ENCODE results near the gene RAD51B. TPM values are rescaled to one million over a fixed set of nuclear protein-coding genes. Genes with fewer than 3 reads are reported as not detected.

RAD51B gene
- total RNA-seq, 6 donors from 2014 or later, result 10.6 to 63.9 (median 18.4) TPM

- Histone ChIP-seq H3K9me3 (no peaks in the 10 kb centered on the region), H3K27me3 (no peaks in the 10 kb centered on the region), H3K4me3 (no peak overlapping the region), H3K36me3 (no peaks in the 10 kb centered on the region), H3K4me1 (peaks cover 21 to 46% (median 31%) of the 10 kb centered on the region in 4 donors), H3K27ac (peak overlapping the region in 1 of 4 donors; percentile 43)
- WGBS, 2 donors, result 83 to 87% methylated on average over 1 of the region's 1 CpG
- ATAC-seq (ENCODE audit: low FRiP score in 2 of 2), result no peak
- no peak for DNase-seq
- TF ChIP-seq POLR2A (IDR thresholded peaks at IDR 0.05) (no peak), POLR2AphosphoS5 (IDR thresholded peaks at IDR 0.05) (no peak), CTCF (IDR thresholded peaks at IDR 0.05) (no peak), EP300 (IDR thresholded peaks at IDR 0.05) (no peak)
Measured at GRCh38 chr14:68236582-68237458, 417.2 kb downstream of the RAD51B start.

- no peak for TF ChIP-seq POLR2AphosphoS5 (IDR thresholded peaks at IDR 0.05)
- TF ChIP-seq EP300 (IDR thresholded peaks at IDR 0.05), result no peak
- Histone ChIP-seq H3K27ac (peak overlapping the region in 1 of 4 donors; percentile 17), H3K36me3 (no peaks in the 10 kb centered on the region), H3K4me3 (no peak overlapping the region), H3K27me3 (no peaks in the 10 kb centered on the region), H3K4me1 (peaks cover 9 to 29% (median 18%) of the 10 kb centered on the region in 4 donors), H3K9me3 (no peaks in the 10 kb centered on the region)
- ATAC-seq (ENCODE audit: low FRiP score in 2 of 2), result no peak
- 96 to 100% methylated on average over 1 of the region's 1 CpG for WGBS, 2 donors
- DNase-seq, result no peak
Measured at GRCh38 chr14:68238551-68238950, 419.0 kb downstream of the RAD51B start.

GRCh38 chr14:68238976-68239375, 419.4 kb downstream of the RAD51B start:
- DNase-seq, result no peak
- ATAC-seq (ENCODE audit: low FRiP score in 2 of 2), result no peak
- Histone ChIP-seq H3K4me3 (no peak overlapping the region), H3K9me3 (no peaks in the 10 kb centered on the region), H3K27ac (peak overlapping the region in 3 of 4 donors; percentile 17 to 57 (median 43)), H3K36me3 (no peaks in the 10 kb centered on the region), H3K4me1 (peaks cover 9 to 28% (median 17%) of the 10 kb centered on the region in 4 donors), H3K27me3 (no peaks in the 10 kb centered on the region)
- no peak for TF ChIP-seq EP300 (IDR thresholded peaks at IDR 0.05)
- TF ChIP-seq CTCF (IDR thresholded peaks at IDR 0.05), result no peak
- TF ChIP-seq POLR2AphosphoS5 (IDR thresholded peaks at IDR 0.05), result no peak
- no peak for TF ChIP-seq POLR2A (IDR thresholded peaks at IDR 0.05)
- 80 to 87% methylated on average over 3 of the region's 3 CpGs for WGBS, 2 donors

GRCh38 chr14:68239988-68240771, 420.6 kb downstream of the RAD51B start:
- DNase-seq (peak in 1 of 2 donors; percentile 29), ATAC-seq (ENCODE audit: low FRiP score in 2 of 2) (peak in 1 of 2 donors; percentile 31)
- no peaks in the 10 kb centered on the region for H3K27me3 ChIP-seq
- H3K4me1 ChIP-seq, result peaks cover 12 to 25% (median 21%) of the 10 kb centered on the region in 4 donors
- TF ChIP-seq CTCF (IDR thresholded peaks at IDR 0.05) (no peak), POLR2A (IDR thresholded peaks at IDR 0.05) (no peak), EP300 (IDR thresholded peaks at IDR 0.05) (no peak), POLR2AphosphoS5 (IDR thresholded peaks at IDR 0.05) (no peak)
- H3K36me3 ChIP-seq, result no peaks in the 10 kb centered on the region
- H3K4me3 ChIP-seq, result no peak overlapping the region
- H3K27ac ChIP-seq, result peak overlapping the region in 3 of 4 donors; percentile 43 to 71 (median 57)
- 62 to 65% methylated on average over 9 of the region's 9 CpGs for whole genome bisulfite sequencing, 2 donors
- H3K9me3 ChIP-seq, result no peaks in the 10 kb centered on the region

All from upper lobe of left lung (tissue), 6 donors.